Right hindlimb (tissue), 1 donor: ENCODE results near the gene SPOCK1.
A peak's percentile ranks its signal among the peaks of the same experiment; 100 is the strongest.

Experiments
- DNase-seq: peaks from one replicate; pipeline ENCODE4 v3.0.0-alpha.2; 2018

SPOCK1 gene

GRCh38 chr5:137320056-137321045, 178.8 kb downstream of the SPOCK1 start:
- peak; percentile 47 for DNase-seq

GRCh38 chr5:137318027-137318426, 181.1 kb downstream of the SPOCK1 start:
- no peak for DNase-seq

GRCh38 chr5:137316346-137316736, 182.8 kb downstream of the SPOCK1 start:
- DNase-seq: no peak

GRCh38 chr5:137315534-137316345, 183.4 kb downstream of the SPOCK1 start:
- no peak for DNase-seq

- DNase-seq: no peak
Measured at GRCh38 chr5:137315109-137315508, 184.0 kb downstream of the SPOCK1 start.

GRCh38 chr5:137313526-137314175, 185.5 kb downstream of the SPOCK1 start:
- no peak for DNase-seq

- DNase-seq: no peak
Measured at GRCh38 chr5:137312011-137312410, 187.1 kb downstream of the SPOCK1 start.

GRCh38 chr5:137310051-137310730, 188.9 kb downstream of the SPOCK1 start:
- no peak for DNase-seq

- no peak for DNase-seq
Measured at GRCh38 chr5:137309290-137309689, 189.8 kb downstream of the SPOCK1 start.

GRCh38 chr5:137308311-137308710, 190.8 kb downstream of the SPOCK1 start:
- no peak for DNase-seq

- no peak for DNase-seq
Measured at GRCh38 chr5:137306903-137307302, 192.2 kb downstream of the SPOCK1 start.

- no peak for DNase-seq
Measured at GRCh38 chr5:137305971-137306602, 193.0 kb downstream of the SPOCK1 start.

- DNase-seq: no peak
Measured at GRCh38 chr5:137304226-137304874, 194.8 kb downstream of the SPOCK1 start.

GRCh38 chr5:137303509-137303908, 195.6 kb downstream of the SPOCK1 start:
- DNase-seq: no peak

- no peak for DNase-seq
Measured at GRCh38 chr5:137300411-137301240, 198.5 kb downstream of the SPOCK1 start.

GRCh38 chr5:137296213-137296781, 202.8 kb downstream of the SPOCK1 start:
- no peak for DNase-seq

GRCh38 chr5:137294604-137295003, 204.5 kb downstream of the SPOCK1 start:
- no peak for DNase-seq

- no peak for DNase-seq
Measured at GRCh38 chr5:137292461-137293027, 206.6 kb downstream of the SPOCK1 start.

- DNase-seq: no peak
Measured at GRCh38 chr5:137291436-137291835, 207.7 kb downstream of the SPOCK1 start.

- no peak for DNase-seq
Measured at GRCh38 chr5:137291031-137291430, 208.1 kb downstream of the SPOCK1 start.
